IMR-90 (cell line): Measurements from ENCODE around the gene IMPG2.

ENCODE experiments used
- CEBPB ChIP-seq: IDR thresholded peaks from 2 replicates; pipeline ENCODE4 v1.6.1; 2012; ENCODE audit warnings: low read depth, low read length, improper control_type of control experiment
- CTCF ChIP-seq: conservative IDR thresholded peaks from 2 replicates; pipeline ENCODE4 v1.5.1; 2012; ENCODE audit warnings: mild to moderate bottlenecking, low read depth, low read length, improper control_type of control experiment
- SMC3 ChIP-seq: fragments of 150-350 bp; IDR thresholded peaks from 2 replicates; pipeline ENCODE4 v1.6.1; 2016; ENCODE audit warnings: low read depth, mild to moderate bottlenecking, antibody characterized with exemption, low read length, moderate library complexity

- no peak for TF ChIP-seq CTCF
- TF ChIP-seq CEBPB, result peak; percentile 80
- no peak for TF ChIP-seq SMC3
Observed at GRCh38 chr3:101189796-101190195, 130.6 kb downstream of the IMPG2 start.
